Pericardium fibroblast (primary cell): ENCODE measurements around the gene DDTL. TPM values are rescaled to one million over a fixed set of nuclear protein-coding genes. Genes with fewer than 3 reads are reported as not detected.

Experiments
- total RNA-seq: library from RNA; depleted of rRNA; stranded (reverse); fragments of >200 nt; gene quantifications from 2 replicates; pipeline ENCODE4 v1.2.3, GENCODE V29; 2015

Gene DDTL
- total RNA-seq, result 1.0 and 1.2 TPM in 2 replicates

GRCh38 chr22:23966568-23966967, at the start of gene DDTL:
TSS of gene DDTL (plus strand) at chr22:23966888. CDS start at chr22:23966915, 27 bp downstream.

GRCh38 chr22:23961084-23961771, 5.5 kb upstream of the DDTL start, which contains the start of gene GSTT2B:
TSS of gene GSTT2B (minus strand) at chr22:23961195. CDS start at chr22:23961131, 64 bp downstream.

GRCh38 chr22:23974345-23974744, 7.7 kb downstream of the DDTL start, which contains the start of gene DDT:
TSS of gene DDT (minus strand) at chr22:23974441. CDS start at chr22:23974414, 27 bp downstream.

GRCh38 chr22:23979557-23980240, 13.0 kb downstream of the DDTL start, which contains the start of gene GSTT2:
TSS of gene GSTT2 (plus strand) at chr22:23980134.

GRCh38 chr22:24005201-24005600, 38.5 kb downstream of the DDTL start, which contains the start of gene GSTT4:
TSS of gene GSTT4 (minus strand) at chr22:24005453. CDS start at chr22:24005356, 97 bp downstream.

Other genes starting within 250 kb of the DDTL start
- 3.2 and 3.9 TPM in 2 replicates for gene ZNF70, start 215.8 kb upstream of the DDTL start, total RNA-seq
- gene VPREB3, start 212.5 kb upstream of the DDTL start, total RNA-seq, result not detected in 2 replicates
- 0.77 and 1.1 TPM in 2 replicates for gene C22orf15, start 203.9 kb upstream of the DDTL start, total RNA-seq
- 0.85 and 10.6 TPM in 2 replicates for gene CHCHD10, start 198.9 kb upstream of the DDTL start, total RNA-seq
- gene MMP11, start 194.0 kb upstream of the DDTL start, total RNA-seq, result 9.6 and 12.3 TPM in 2 replicates
- gene SMARCB1, start 179.9 kb upstream of the DDTL start, total RNA-seq, result 63.8 and 737 TPM in 2 replicates
- under 0.01 TPM in 1 of 2 replicates, not detected in the other for gene DERL3, start 127.9 kb upstream of the DDTL start, total RNA-seq
- gene SLC2A11, start 109.0 kb upstream of the DDTL start, total RNA-seq, result 2.9 and 4.2 TPM in 2 replicates
- 775 and 1,022 TPM in 2 replicates for gene MIF, start 72.5 kb upstream of the DDTL start, total RNA-seq
- gene GSTT2B, start 5.7 kb upstream of the DDTL start, total RNA-seq, result 13.5 and 16.9 TPM in 2 replicates
- gene DDT, start 7.6 kb downstream of the DDTL start, total RNA-seq, result 121 and 166 TPM in 2 replicates
- gene GSTT2, start 13.2 kb downstream of the DDTL start, total RNA-seq, result 2.1 and 2.3 TPM in 2 replicates
- gene GSTT4, start 38.6 kb downstream of the DDTL start, total RNA-seq, result not detected in 2 replicates
- 17.8 and 21.2 TPM in 2 replicates for gene CABIN1, start 44.4 kb downstream of the DDTL start, total RNA-seq
- 19.1 and 30.9 TPM in 2 replicates for gene SUSD2, start 214.6 kb downstream of the DDTL start, total RNA-seq